Activated CD4-positive, alpha-beta T cell treated with anti-CD3 and anti-CD28 coated beads, Interleukin-2, amount 50 U/mL, for 1 hour (primary cell): ENCODE measurements around the gene EVA1A.

Source experiments
- DNase-seq: peaks from one replicate; pipeline ENCODE4 v3.0.0-alpha.2; 2020

Gene EVA1A

DNA sequence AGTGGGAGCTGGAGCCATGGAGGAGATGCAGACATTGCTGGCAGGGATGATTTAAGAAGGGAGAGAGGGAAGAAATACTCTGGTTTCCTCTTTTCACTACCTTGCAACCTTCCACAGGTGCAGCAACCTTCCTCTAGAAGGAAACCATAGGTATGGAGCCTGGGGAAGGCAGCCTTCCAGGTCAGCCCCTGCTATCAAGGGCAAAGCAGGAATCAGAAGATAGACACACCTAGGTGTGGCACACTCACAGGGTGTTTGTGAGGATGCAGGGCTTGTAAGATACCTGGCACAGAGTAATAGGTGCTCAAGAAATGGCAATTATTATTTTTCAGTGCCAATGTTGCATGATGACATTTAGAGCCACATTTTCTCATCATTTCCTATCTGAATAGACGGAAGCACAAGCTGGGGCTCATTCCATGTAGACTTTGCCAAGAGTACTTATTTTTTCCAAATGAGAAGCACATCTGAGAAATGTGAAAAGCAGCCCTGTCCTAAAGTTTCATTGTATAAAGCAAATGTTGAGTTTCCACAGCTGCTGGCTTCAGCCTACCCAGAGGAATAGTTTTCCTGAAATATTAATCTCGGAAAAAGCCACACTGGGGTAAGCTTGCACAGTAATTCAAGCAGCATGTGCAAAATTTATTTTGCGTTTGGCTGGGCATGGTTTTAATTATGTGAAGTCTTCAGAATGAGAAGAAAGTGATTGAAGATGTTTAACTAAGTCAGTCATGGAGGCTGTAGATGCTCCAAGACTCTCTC, 20.6 kb downstream of the EVA1A start:
- no peak for DNase-seq

GRCh38 chr2:75538521-75539490, 21.9 kb downstream of the EVA1A start:
- no peak for DNase-seq

DNA sequence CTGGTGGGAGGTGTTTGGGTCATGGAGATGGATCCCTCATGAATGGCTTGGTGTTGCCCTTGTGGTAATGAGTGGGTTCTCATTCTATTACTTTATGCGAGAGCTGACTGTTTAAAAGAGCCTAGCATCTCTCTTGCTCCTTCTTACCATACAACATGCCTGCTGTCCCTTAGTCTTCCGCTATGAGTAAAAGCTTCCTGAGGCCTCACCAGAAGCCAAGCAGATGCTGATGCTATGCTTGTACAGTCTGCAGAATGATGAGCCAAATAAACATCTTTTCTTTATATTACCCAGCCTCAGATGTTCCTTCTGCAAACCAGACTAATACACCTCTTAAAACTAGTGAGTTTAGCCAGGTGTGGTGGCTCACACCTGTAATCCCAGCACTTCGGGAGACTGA, 23.1 kb downstream of the EVA1A start:
- no peak for DNase-seq

DNA sequence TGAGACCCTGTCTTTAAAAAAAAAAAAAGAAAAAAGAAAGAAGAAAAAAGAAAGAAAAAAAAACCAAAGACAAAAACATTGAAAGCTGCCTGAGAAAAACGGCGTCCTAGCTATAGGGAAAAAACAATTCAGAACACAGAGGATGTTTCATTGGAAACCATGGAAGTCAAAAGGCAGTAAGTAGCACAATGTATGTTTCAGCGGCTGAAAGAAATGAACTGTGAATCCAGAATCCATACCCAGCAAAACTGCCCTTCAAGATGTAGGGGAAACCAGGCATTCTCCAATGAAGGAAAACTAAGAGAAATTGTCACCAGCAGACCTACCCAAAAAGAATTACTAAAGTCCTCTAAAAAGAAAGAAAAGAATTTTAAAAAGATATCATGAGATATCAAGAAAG, 27.6 kb downstream of the EVA1A start:
- DNase-seq = no peak

DNA sequence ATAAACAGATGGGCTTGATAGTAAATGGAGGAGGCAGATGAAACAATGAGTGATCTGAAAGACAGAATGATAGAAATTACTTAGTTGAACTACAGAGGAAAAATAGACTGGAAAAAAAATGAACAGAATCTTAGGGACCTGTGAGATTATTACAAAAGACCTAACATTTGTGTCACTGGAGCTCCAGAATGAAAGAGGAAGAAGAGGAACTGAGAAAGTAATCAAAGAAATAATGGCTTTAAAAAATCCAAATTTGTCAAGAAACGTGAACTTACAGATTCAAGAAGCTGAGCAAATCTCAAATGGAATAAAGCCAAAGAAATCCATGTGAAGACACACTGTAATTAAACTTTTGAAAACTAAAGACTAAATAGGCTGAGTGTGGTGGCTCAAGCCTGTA, 28.3 kb downstream of the EVA1A start:
- no peak for DNase-seq

DNA sequence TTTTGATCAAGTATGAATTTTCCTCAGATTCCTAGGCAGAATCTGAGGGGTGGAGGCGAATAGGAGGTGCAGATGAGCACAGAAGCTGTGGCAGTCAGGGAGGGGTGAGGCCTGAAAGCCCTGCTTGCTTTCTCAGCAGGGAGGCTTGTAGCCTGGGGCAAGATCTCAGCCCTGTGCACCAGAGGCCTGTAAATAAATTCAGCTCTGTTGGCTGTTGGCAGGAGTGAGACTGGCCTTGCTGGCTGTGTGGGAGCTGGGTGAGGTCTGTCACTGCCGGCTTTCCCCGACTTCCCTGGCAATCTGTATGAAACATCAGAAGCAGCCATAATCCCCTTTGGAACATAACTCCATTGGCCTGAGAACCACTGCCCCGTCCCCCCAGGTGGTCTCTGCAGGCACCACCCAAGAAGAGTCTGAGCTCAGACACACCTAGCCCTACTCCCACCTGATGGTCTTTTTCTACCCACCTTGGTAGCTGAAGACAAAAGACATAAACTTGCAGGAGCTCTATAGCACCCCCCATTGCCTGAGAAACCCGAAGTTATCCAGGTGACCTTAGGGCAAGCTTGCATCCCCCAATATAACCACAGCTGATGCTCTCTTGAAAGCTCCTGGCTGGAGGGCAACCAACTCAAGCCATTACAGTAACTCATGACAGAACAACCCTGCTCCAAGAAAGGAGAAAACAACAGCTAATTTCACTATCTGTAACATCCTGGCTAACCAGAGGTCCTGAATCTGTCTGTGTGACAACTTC, 32.3 kb downstream of the EVA1A start:
- no peak for DNase-seq

DNA sequence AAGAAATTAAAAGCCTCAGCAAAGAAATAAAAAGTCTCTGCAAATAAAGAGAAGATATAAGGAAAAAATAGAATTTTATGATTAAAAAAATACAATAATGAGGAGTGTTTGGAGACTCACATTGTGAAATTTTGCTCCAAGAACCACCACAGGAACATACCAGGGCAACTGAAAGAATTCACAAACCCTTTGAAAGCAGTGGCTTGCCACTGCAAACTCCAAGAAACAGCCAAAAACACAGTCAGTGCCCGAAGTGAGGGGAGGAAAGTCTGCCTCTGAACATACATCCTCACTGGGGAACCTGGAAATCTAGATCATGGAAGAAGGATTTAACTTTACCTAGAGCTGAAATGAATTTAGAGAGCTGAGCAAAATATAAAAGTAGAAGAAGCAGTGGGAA, 33.1 kb downstream of the EVA1A start:
- no peak for DNase-seq

DNA sequence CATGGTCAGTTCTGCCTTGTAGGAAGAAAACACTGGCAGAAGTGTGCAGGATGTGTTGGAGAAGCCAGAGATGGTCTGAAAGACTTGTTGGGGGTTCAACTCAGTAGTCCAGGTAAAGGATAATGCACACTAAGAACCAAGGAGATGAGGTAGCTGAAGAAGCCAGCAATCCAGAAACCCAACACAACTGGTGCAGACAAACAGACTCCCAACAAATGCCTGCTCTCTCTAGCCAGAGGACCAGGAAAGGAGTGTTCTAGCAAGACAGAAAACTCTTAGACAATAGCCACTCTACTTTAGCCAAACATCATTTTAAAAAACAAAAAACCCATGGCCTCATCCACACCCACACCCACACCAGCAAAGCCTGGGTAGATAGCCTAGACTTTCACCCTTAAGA, 33.9 kb downstream of the EVA1A start:
- no peak for DNase-seq

- DNase-seq = no peak
These were observed 35.1 kb downstream of the EVA1A start for GRCh38 chr2:75525434-75526310.

DNA sequence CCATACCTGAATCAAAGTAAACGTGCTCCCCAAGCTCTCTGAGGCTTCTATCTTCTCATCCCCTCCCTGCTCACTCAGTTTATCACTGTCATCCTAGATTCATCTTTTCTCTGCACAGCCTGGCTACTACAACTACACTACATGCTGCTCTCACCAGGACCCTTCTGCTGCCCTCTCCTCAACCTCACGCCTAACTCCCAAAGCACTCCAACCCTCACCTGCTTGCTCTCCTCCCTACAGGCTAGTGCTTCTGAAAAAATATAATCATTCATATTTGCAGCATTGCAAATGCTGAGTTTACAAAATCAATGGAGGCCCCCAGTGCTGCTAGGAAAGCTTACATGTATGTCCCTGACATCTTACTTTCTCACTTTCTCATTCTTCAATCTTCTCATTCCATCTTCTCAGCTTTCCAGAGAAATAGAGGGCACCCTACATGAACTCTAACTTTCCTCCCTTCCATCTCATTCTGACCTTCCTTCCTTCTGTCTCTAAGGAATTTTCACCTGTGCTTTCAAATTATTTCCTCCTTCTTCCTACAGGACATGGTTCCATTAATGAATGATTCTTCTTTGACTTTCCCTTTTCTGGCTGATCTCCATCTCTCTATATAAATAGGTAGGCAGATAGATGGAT, 36.3 kb downstream of the EVA1A start:
- no peak for DNase-seq

DNA sequence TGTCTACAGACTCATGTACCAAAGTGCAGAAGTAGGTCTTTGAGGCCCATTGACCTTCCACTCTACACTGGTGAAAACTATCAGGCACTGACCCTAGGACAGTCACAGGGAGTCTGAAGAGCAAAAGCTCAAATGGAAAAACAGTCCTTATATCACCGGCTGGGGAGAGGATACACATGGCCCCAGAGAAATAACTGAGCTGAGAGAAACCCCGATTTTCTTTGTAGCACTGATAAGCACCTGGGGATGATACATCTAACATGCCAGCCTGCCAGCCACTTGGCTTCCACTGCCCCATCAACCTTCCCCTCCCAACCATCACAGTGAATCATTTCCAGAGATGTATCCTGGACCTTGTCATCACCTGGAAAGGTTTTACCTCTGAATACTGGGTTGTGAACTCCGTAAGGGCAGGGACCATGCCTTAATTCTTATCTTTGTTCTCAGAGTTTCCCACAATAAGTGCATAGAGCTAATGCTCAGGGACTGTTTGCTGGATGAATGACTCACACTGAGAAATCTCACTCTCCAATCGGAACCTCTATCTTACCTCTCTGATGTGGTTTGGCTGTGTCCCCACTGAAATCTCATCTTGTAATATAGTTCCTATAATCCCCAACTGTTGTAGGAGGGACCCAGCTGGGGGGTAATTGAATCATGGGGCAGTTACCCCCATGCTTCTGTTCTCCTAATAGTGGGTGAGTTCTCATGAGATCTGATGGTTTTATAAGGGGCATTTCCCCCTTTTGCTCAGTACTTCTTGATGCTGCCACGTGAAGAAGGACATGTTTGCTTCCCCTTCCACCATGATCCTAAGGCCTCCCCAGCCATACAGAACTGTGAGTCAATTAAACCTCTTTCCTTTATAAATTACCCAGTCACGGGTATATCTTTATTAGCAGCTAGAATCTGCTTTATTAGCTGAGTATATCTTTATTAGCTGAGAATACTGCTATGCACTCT, 37.1 kb downstream of the EVA1A start:
- no peak for DNase-seq

- DNase-seq = no peak
These were observed 38.0 kb downstream of the EVA1A start for GRCh38 chr2:75522543-75523312.

DNA sequence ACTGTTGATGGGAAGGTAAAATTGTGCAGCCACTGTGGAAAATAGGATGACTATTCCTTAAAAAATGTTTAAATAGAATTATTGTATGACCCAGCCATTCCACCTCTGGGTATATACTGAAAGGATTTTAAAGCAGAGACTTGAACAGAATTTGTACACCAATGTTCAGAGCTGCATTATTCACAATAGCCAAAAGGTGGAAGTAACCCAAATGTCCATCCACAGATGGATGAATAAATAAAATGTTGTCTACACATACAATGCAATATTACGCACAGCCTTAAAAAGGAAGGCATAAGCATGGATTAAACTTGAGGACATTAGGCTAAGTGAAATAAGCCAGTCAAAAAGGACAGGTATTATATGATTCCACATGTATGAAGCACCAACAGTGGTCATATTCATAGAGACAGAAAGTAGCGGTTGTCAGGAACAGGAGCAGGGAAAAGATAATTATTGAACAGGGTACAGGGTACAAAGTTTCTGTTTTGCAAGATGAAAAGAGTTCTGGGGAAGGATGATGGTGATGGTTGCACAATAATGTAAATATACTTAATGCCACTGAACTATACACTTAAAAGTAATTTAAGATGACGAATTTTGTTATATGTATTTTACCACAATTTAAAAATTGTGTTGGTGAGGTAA, 39.4 kb downstream of the EVA1A start:
- no peak for DNase-seq

- DNase-seq = no peak
These were observed 40.9 kb downstream of the EVA1A start for GRCh38 chr2:75519843-75520242.

DNA sequence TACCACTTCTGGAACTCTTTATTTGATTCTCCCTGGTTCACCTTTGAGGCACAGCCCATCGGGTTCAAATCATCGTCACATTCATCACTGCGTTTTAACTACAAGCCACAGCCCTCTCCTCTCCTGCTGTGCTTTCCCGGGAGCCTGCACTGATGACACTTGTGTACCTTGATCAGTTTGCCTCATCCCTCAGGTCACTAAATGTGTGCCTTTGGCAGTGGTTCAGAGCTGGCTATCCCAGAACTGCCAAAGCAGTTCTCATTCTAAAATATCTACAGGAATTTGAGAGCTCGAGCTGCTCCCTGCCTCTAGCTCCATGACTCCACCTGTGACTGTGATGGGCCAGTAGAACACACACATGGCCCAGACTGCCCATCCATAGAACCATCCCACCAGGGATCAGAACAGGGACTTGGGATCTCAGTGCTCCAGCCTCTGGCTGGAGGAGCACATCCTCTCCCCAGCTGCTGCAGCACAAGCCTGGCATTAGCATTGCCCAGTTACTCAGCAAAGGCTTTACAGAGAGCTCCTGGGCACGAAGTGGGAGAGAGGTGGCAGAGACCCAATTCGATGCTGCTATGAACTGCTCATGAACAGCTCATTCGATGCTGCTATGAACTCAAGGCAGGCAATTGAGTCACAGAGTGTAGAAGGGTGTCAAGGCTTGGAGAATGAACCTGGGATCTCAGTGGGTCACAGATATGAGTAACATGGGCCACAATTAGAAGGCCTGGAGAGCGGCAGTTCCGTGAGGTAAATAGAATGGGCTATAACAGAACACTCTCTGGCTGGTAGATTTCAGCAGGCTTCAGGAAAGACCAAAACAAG, 41.9 kb downstream of the EVA1A start:
- no peak for DNase-seq

GRCh38 chr2:75517547-75518230, 43.0 kb downstream of the EVA1A start:
- DNase-seq = no peak
